Central memory CD8-positive, alpha-beta T cell (primary cell): ENCODE measurements around the gene NRAP.
A peak's percentile ranks its signal among the peaks of the same experiment; 100 is the strongest.

Experiments
- ATAC-seq: fragments of 150-1000 bp; cut with Tn5 transposase; replicated peaks from 2 replicates; pipeline ENCODE4 v1.10.0; 2022; ENCODE audit warnings: mild to moderate bottlenecking, moderate FRiP score, moderate number of reproducible peaks; ENCODE audit not compliant: poor library complexity, severe bottlenecking; ENCODE audit errors: extremely low read depth
- DNase-seq, 2 donors: peaks; one replicate each; pipeline ENCODE4 v3.0.0; 2021; ENCODE audit warnings: low spot score in 2 of 2
- H3K27ac Mint-ChIP-seq: one replicate; pipeline ENCODE4 v1.8.0; 2022; ENCODE audit warnings: low read depth, mild to moderate bottlenecking, moderate library complexity, mixed read lengths
- H3K27me3 Mint-ChIP-seq: one replicate; pipeline ENCODE4 v1.8.0; 2022; ENCODE audit warnings: mixed read lengths
- H3K36me3 Mint-ChIP-seq: one replicate; pipeline ENCODE4 v1.8.0; 2022; ENCODE audit warnings: mild to moderate bottlenecking, moderate library complexity, mixed read lengths; ENCODE audit not compliant: insufficient read depth
- H3K4me1 Mint-ChIP-seq: one replicate; pipeline ENCODE4 v1.8.0; 2022; ENCODE audit warnings: mixed read lengths
- H3K4me3 Mint-ChIP-seq: one replicate; pipeline ENCODE4 v1.8.0; 2022; ENCODE audit warnings: mild to moderate bottlenecking, moderate library complexity, mixed read lengths
- H3K9me3 Mint-ChIP-seq: one replicate; pipeline ENCODE4 v1.8.0; 2022; ENCODE audit warnings: mixed read lengths

NRAP gene

GRCh38 chr10:113663908-113664307, at the start of gene NRAP:
TSS of gene NRAP (minus strand) at chr10:113664041. CDS start at chr10:113663882, 159 bp downstream.
- DNase-seq (no peak), ATAC-seq (no peak)
- peaks cover 59% of the 10 kb centered on the region for H3K27me3 Mint-ChIP-seq
- no peak within 1 kb of the TSS for H3K27ac Mint-ChIP-seq
- H3K4me3 Mint-ChIP-seq: no peak within 1 kb of the TSS
- H3K4me1 Mint-ChIP-seq: no peaks in the 10 kb centered on the region
- no peaks in the 10 kb centered on the region for H3K9me3 Mint-ChIP-seq
- H3K36me3 Mint-ChIP-seq: no peaks in the 10 kb centered on the region

- H3K27me3 Mint-ChIP-seq: no peaks in the 10 kb centered on the region
- H3K9me3 Mint-ChIP-seq: no peaks in the 10 kb centered on the region
- H3K36me3 Mint-ChIP-seq: peaks cover 8% of the 10 kb centered on the region
- H3K4me1 Mint-ChIP-seq: peaks cover 31% of the 10 kb centered on the region
- ATAC-seq (no peak), DNase-seq (no peak)
- H3K27ac Mint-ChIP-seq: no peak overlapping the region
- H3K4me3 Mint-ChIP-seq: no peak overlapping the region
Observed at GRCh38 chr10:113713640-113713982, 49.8 kb upstream of the NRAP start.

DNA sequence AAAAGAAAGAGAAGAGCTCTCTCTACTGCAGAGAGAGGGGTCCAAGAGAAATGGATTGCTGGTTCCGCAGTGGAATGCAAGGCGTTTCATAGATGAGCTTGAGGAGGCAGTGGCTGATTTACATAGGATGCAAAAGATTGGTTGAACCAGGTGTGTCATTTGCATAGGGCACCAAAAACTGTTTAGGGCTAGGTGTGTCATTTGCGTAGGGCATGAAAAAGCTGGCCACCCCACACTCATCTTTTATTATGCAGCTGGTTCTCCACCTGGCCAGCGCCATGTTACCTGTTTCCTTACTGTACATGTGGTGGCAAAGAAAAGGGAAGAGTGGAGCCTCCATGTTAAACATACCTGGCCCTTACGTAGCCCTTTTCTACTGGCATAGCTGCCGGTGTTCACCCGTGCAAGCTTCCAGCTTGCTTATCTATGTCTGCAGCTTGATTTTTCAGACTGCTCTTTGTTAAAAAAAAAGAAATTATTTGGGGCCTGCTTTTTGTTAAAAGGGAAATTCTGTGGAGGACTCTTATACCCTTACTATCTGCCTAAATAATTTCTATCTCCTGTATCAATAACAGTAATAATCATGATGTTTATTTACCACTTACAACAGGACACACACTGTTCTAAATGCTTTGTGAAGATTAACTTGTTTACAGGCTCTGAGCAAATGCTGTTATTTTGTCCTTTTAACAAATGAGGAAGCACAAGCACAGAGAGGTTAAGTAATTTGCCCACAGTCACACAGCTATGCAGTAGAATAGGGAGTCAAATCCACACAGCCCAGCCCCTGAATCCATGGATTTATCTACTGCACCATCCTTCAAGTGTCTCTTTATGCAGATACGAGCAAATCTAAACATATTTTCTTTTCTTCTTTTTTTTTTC, 49.2 kb upstream of the NRAP start:
- H3K4me3 Mint-ChIP-seq: no peak overlapping the region
- peaks cover 5% of the 10 kb centered on the region for H3K36me3 Mint-ChIP-seq
- no peaks in the 10 kb centered on the region for H3K9me3 Mint-ChIP-seq
- ATAC-seq (no peak), DNase-seq (no peak)
- no peak overlapping the region for H3K27ac Mint-ChIP-seq
- H3K27me3 Mint-ChIP-seq: no peaks in the 10 kb centered on the region
- peaks cover 33% of the 10 kb centered on the region for H3K4me1 Mint-ChIP-seq

DNA sequence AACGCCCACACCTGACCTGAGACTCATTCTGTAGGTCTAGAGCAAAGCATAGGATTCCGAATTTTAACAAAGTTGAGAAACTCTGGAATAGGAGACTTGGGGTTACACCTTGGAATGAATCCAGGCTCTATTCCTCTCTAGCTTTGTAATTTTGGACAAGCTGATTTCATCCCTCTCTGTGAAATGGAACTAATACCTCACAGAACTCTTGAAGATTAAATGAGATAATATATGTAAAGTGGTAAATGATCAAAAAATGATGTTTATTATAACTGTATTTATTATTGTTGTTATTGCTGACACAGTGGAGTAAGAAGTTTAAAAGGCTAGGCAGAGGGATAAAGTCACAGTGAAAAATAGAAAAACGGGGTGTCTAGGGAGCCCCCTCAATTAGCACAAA, 48.2 kb upstream of the NRAP start:
- Mint-ChIP-seq H3K27me3 (no peaks in the 10 kb centered on the region), H3K4me3 (no peak overlapping the region), H3K4me1 (peaks cover 39% of the 10 kb centered on the region), H3K36me3 (peaks cover 5% of the 10 kb centered on the region), H3K27ac (no peak overlapping the region), H3K9me3 (no peaks in the 10 kb centered on the region)
- ATAC-seq: no peak
- no peak for DNase-seq

- no peak for DNase-seq
- Mint-ChIP-seq H3K9me3 (no peaks in the 10 kb centered on the region), H3K4me1 (peaks cover 43% of the 10 kb centered on the region), H3K36me3 (peaks cover 5% of the 10 kb centered on the region), H3K27me3 (no peaks in the 10 kb centered on the region), H3K4me3 (no peak overlapping the region), H3K27ac (no peak overlapping the region)
- no peak for ATAC-seq
Observed at GRCh38 chr10:113711142-113711541, 47.3 kb upstream of the NRAP start.

DNA sequence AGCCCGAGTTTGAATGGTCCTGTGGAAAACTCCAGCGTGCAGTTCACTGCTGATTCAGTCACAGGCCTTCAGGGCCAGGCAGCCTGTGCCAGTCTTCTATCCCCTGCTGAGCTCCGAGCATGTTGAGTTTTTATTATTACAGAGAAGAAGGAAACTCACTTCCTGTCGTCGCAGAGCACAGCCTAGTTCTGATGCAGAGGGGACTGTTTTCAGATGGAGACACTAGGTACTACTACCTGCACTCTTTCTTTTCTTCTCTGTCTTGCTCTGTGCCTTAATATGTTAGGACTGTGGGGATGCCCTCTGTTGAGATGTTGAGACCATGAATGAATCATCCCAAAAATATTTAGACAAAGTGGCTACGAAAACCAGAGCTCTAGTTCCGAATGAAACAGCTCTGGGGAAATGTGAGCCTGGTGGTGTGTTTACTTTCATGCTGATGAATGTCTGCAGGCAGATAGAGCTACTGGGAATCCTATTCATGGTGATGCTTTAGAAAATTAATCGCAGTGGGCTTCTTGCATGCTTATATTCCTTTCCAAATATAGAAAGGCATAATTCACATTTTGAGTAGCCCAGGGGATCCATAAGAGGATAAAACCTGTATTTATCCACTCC, 45.5 kb upstream of the NRAP start:
- DNase-seq (no peak), ATAC-seq (no peak)
- Mint-ChIP-seq H3K4me1 (peaks cover 37% of the 10 kb centered on the region), H3K4me3 (no peak overlapping the region), H3K36me3 (peaks cover 5% of the 10 kb centered on the region), H3K27ac (peak overlapping the region; percentile 69), H3K27me3 (no peaks in the 10 kb centered on the region), H3K9me3 (no peaks in the 10 kb centered on the region)

GRCh38 chr10:113708640-113709039, 44.8 kb upstream of the NRAP start:
- Mint-ChIP-seq H3K27me3 (no peaks in the 10 kb centered on the region), H3K4me3 (no peak overlapping the region), H3K4me1 (peaks cover 37% of the 10 kb centered on the region), H3K36me3 (peaks cover 8% of the 10 kb centered on the region), H3K27ac (peak overlapping the region; percentile 69), H3K9me3 (no peaks in the 10 kb centered on the region)
- ATAC-seq: no peak
- DNase-seq: no peak

DNA sequence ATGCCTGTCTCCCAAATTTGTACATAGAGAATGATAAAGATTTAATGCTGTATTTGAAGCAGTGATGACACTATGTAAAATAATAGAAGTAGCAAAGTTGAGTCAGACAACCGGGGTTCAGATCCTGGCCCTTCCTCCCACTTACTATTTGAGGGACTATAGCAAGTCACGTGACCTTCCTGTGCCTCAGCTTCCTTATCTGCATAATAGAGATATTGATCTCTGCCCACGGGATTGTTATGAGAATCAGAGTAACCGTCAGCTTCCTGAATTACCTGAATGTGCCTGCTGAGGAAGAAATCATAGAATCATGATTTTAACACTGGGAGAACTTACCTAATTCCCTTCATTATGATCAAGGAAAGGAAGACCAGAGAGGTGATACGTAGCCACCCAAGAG, 42.8 kb upstream of the NRAP start:
- H3K4me3 Mint-ChIP-seq: no peak overlapping the region
- peaks cover 35% of the 10 kb centered on the region for H3K4me1 Mint-ChIP-seq
- no peak for ATAC-seq
- peaks cover 15% of the 10 kb centered on the region for H3K36me3 Mint-ChIP-seq
- no peaks in the 10 kb centered on the region for H3K27me3 Mint-ChIP-seq
- no peak overlapping the region for H3K27ac Mint-ChIP-seq
- no peaks in the 10 kb centered on the region for H3K9me3 Mint-ChIP-seq
- DNase-seq: no peak

DNA sequence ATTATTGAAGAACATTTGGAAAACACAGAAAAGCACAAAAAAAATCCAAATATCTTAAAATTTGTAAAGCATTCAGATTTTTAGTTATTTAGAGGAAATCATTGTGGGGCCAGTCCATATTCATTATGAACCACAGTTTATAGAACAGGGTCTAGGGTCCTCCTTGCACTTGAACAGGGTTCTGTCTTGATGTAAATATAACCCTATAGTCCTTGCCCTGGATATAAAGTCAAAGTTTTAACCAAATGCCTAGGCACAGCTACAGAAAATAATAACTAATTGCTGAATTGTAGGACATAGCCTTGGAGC, 41.5 kb upstream of the NRAP start:
- Mint-ChIP-seq H3K27me3 (no peaks in the 10 kb centered on the region), H3K36me3 (peaks cover 18% of the 10 kb centered on the region), H3K9me3 (no peaks in the 10 kb centered on the region), H3K27ac (no peak overlapping the region), H3K4me1 (peaks cover 32% of the 10 kb centered on the region), H3K4me3 (no peak overlapping the region)
- no peak for ATAC-seq
- DNase-seq: no peak

GRCh38 chr10:113704637-113705343, 40.9 kb upstream of the NRAP start:
- Mint-ChIP-seq H3K27me3 (no peaks in the 10 kb centered on the region), H3K27ac (no peak overlapping the region), H3K4me3 (no peak overlapping the region), H3K36me3 (peaks cover 19% of the 10 kb centered on the region), H3K4me1 (peaks cover 27% of the 10 kb centered on the region), H3K9me3 (no peaks in the 10 kb centered on the region)
- ATAC-seq (no peak), DNase-seq (no peak)

DNA sequence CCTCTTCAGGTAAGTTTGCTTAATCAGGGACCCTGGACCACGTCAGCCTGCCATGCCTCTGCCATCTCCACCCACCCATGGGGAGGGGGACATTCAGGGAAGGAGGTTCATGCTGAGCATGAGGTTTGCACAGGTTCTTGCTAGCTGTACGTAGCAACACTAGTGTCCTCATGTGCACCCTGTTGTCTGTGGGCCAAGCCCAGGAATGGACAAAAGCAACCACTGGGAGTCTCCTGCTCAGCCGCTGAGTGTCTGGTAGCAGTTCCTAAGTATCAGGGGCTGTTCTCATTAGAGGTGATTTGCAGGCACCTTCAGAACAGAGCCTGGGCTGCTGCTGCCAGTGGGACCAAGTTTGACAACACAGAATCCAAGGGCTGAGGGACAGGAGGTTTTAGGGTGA, 33.8 kb upstream of the NRAP start:
- Mint-ChIP-seq H3K36me3 (peaks cover 32% of the 10 kb centered on the region), H3K27ac (no peak overlapping the region)

DNA sequence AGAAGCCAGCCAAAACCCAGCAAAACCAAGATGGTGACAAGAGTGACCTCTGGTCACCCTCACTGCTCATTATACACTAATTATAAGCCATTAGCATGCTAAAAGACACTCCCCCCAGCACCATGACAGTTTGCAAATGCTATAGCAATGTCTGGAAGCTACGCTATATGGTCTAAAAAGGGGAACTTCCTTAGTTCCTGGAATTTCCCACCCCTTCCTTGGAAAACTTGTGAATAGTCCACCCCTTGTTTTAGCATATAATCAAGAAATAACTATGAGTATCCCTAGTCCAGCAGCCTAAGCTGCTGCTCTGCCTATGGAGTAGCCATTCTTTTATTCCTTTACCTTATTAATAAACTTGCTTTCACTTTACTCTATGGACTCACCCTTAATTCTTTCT, 31.9 kb upstream of the NRAP start:
- Mint-ChIP-seq H3K4me3 (no peak overlapping the region), H3K27ac (no peak overlapping the region), H3K36me3 (peaks cover 27% of the 10 kb centered on the region), H3K4me1 (peaks cover 20% of the 10 kb centered on the region), H3K27me3 (no peaks in the 10 kb centered on the region), H3K9me3 (peaks cover 11% of the 10 kb centered on the region)
- ATAC-seq: no peak
- no peak for DNase-seq

More for the DNA sequence above, 33.8 kb upstream of the NRAP start:
- Mint-ChIP-seq H3K4me3 (no peak overlapping the region), H3K4me1 (peaks cover 23% of the 10 kb centered on the region), H3K27me3 (no peaks in the 10 kb centered on the region), H3K9me3 (peaks cover 11% of the 10 kb centered on the region)
- ATAC-seq (no peak), DNase-seq (no peak)

DNA sequence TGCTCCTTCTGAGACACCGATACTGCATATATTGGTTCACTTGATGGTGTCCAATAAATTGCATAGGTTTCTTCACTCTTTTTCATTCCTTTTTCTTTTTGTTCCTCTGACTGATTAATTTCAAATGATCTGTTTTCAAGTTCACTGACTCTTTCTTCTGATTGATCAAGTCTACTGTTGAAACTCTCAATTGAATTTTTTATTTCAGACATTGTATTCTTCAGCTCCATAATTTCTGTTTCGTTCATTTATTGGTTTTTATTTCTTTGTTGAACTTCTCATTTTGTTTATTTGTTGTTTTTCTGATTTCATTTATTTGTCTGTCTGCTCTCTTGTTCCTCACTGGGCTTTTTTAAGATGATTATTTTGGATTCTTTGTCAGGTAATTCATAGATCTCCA, 29.5 kb upstream of the NRAP start:
- Mint-ChIP-seq H3K4me1 (peaks cover 44% of the 10 kb centered on the region), H3K36me3 (peaks cover 16% of the 10 kb centered on the region), H3K4me3 (no peak overlapping the region), H3K27ac (peak overlapping the region; percentile 3), H3K9me3 (peaks cover 13% of the 10 kb centered on the region), H3K27me3 (no peaks in the 10 kb centered on the region)
- ATAC-seq (no peak), DNase-seq (no peak)
